ENCODE data around the gene CEBPB. TPM values are rescaled to one million over a fixed set of nuclear protein-coding genes. Genes with fewer than 3 reads are reported as not detected.

CEBPB gene
- total and polyA plus RNA-seq, 9 donors, result 5.3 to 14.2 (median 7.7) TPM

GRCh38 chr20:50185426-50185825 lies 5.2 kb upstream of the CEBPB start:
- Histone ChIP-seq H3K36me3 (ENCODE audit: control insufficient read depth, insufficient read depth, low read length) (no peaks in the 10 kb centered on the region), H3K4me1 (ENCODE audit: control insufficient read depth, insufficient read depth, low read length) (peaks cover 6% of the 10 kb centered on the region), H3K9me3 (replicated peaks; ENCODE audit: control insufficient read depth, low read depth, low read length) (no peaks in the 10 kb centered on the region), H3K4me3 (ENCODE audit: low read length) (no peak overlapping the region), H3K27me3 (ENCODE audit: control insufficient read depth, insufficient read depth, low read length) (no peaks in the 10 kb centered on the region), H3K27ac (ENCODE audit: low read length) (no peak overlapping the region)
- 91% methylated on average over 3 of the region's 5 CpGs for WGBS (ENCODE audit: insufficient coverage)
- no peak for DNase-seq

- peak; percentile 88 for DNase-seq
- no peak overlapping the region for H3K27ac ChIP-seq (ENCODE audit: low read length)
- no peaks in the 10 kb centered on the region for H3K9me3 ChIP-seq (replicated peaks; ENCODE audit: control insufficient read depth, low read depth, low read length)
- H3K36me3 ChIP-seq (ENCODE audit: control insufficient read depth, insufficient read depth, low read length), result no peaks in the 10 kb centered on the region
- H3K4me3 ChIP-seq (ENCODE audit: low read length), result no peak overlapping the region
- no peaks in the 10 kb centered on the region for H3K27me3 ChIP-seq (ENCODE audit: control insufficient read depth, insufficient read depth, low read length)
- 6% methylated on average over 9 of the region's 16 CpGs for WGBS (ENCODE audit: insufficient coverage)
- peaks cover 6% of the 10 kb centered on the region for H3K4me1 ChIP-seq (ENCODE audit: control insufficient read depth, insufficient read depth, low read length)
These were observed 4.3 kb upstream of the CEBPB start for GRCh38 chr20:50186151-50186885.

GRCh38 chr20:50186987-50187402 lies 3.6 kb upstream of the CEBPB start:
- no peaks in the 10 kb centered on the region for H3K27me3 ChIP-seq (ENCODE audit: control insufficient read depth, insufficient read depth, low read length)
- H3K27ac ChIP-seq (ENCODE audit: low read length), result no peak overlapping the region
- no peaks in the 10 kb centered on the region for H3K36me3 ChIP-seq (ENCODE audit: control insufficient read depth, insufficient read depth, low read length)
- peak; percentile 54 for DNase-seq
- no peak overlapping the region for H3K4me3 ChIP-seq (ENCODE audit: low read length)
- peaks cover 6% of the 10 kb centered on the region for H3K4me1 ChIP-seq (ENCODE audit: control insufficient read depth, insufficient read depth, low read length)
- no peaks in the 10 kb centered on the region for H3K9me3 ChIP-seq (replicated peaks; ENCODE audit: control insufficient read depth, low read depth, low read length)
- 18% methylated on average over 3 of the region's 8 CpGs for WGBS (ENCODE audit: insufficient coverage)

- Histone ChIP-seq H3K9me3 (replicated peaks; ENCODE audit: control insufficient read depth, low read depth, low read length) (no peaks in the 10 kb centered on the region), H3K4me3 (ENCODE audit: low read length) (no peak overlapping the region), H3K27ac (ENCODE audit: low read length) (no peak overlapping the region), H3K36me3 (ENCODE audit: control insufficient read depth, insufficient read depth, low read length) (no peaks in the 10 kb centered on the region), H3K27me3 (ENCODE audit: control insufficient read depth, insufficient read depth, low read length) (no peaks in the 10 kb centered on the region), H3K4me1 (ENCODE audit: control insufficient read depth, insufficient read depth, low read length) (peaks cover 6% of the 10 kb centered on the region)
- 48% methylated on average over 9 of the region's 12 CpGs for WGBS (ENCODE audit: insufficient coverage)
- no peak for DNase-seq
These were observed 3.1 kb upstream of the CEBPB start for GRCh38 chr20:50187403-50188051.

GRCh38 chr20:50188287-50188688 lies 2.3 kb upstream of the CEBPB start:
- 92% methylated on average over 3 of the region's 6 CpGs for WGBS (ENCODE audit: insufficient coverage)
- Histone ChIP-seq H3K9me3 (replicated peaks; ENCODE audit: control insufficient read depth, low read depth, low read length) (no peaks in the 10 kb centered on the region), H3K4me3 (ENCODE audit: low read length) (no peak overlapping the region), H3K27me3 (ENCODE audit: control insufficient read depth, insufficient read depth, low read length) (no peaks in the 10 kb centered on the region), H3K36me3 (ENCODE audit: control insufficient read depth, insufficient read depth, low read length) (peaks cover under 1% of the 10 kb centered on the region), H3K4me1 (ENCODE audit: control insufficient read depth, insufficient read depth, low read length) (peaks cover 14% of the 10 kb centered on the region), H3K27ac (ENCODE audit: low read length) (no peak overlapping the region)
- no peak for DNase-seq

GRCh38 chr20:50188879-50189680 lies 1.6 kb upstream of the CEBPB start:
- H3K9me3 ChIP-seq (replicated peaks; ENCODE audit: control insufficient read depth, low read depth, low read length), result no peaks in the 10 kb centered on the region
- H3K4me3 ChIP-seq (ENCODE audit: low read length), result no peak overlapping the region
- WGBS (ENCODE audit: insufficient coverage), result 83% methylated on average over 13 of the region's 18 CpGs
- H3K36me3 ChIP-seq (ENCODE audit: control insufficient read depth, insufficient read depth, low read length), result peaks cover 6% of the 10 kb centered on the region
- peaks cover 22% of the 10 kb centered on the region for H3K4me1 ChIP-seq (ENCODE audit: control insufficient read depth, insufficient read depth, low read length)
- no peak for DNase-seq
- no peaks in the 10 kb centered on the region for H3K27me3 ChIP-seq (ENCODE audit: control insufficient read depth, insufficient read depth, low read length)
- no peak overlapping the region for H3K27ac ChIP-seq (ENCODE audit: low read length)

- Histone ChIP-seq H3K27me3 (ENCODE audit: control insufficient read depth, insufficient read depth, low read length) (no peaks in the 10 kb centered on the region), H3K4me3 (ENCODE audit: low read length) (peak overlapping the region; percentile 50), H3K4me1 (ENCODE audit: control insufficient read depth, insufficient read depth, low read length) (peaks cover 25% of the 10 kb centered on the region), H3K27ac (ENCODE audit: low read length) (no peak overlapping the region), H3K36me3 (ENCODE audit: control insufficient read depth, insufficient read depth, low read length) (peaks cover 11% of the 10 kb centered on the region), H3K9me3 (replicated peaks; ENCODE audit: control insufficient read depth, low read depth, low read length) (no peaks in the 10 kb centered on the region)
- WGBS (ENCODE audit: insufficient coverage), result 16% methylated on average over 18 of the region's 29 CpGs
- DNase-seq, result peak; percentile 46
These were observed 864 bp upstream of the CEBPB start for GRCh38 chr20:50189681-50190250.

- whole genome bisulfite sequencing (ENCODE audit: insufficient coverage), result under 1% methylated on average over 55 of the region's 69 CpGs
- H3K27ac ChIP-seq (ENCODE audit: low read length), result peak overlapping the region; percentile 92
- H3K27me3 ChIP-seq (ENCODE audit: control insufficient read depth, insufficient read depth, low read length), result no peaks in the 10 kb centered on the region
- no peaks in the 10 kb centered on the region for H3K9me3 ChIP-seq (replicated peaks; ENCODE audit: control insufficient read depth, low read depth, low read length)
- peaks cover 25% of the 10 kb centered on the region for H3K4me1 ChIP-seq (ENCODE audit: control insufficient read depth, insufficient read depth, low read length)
- peak; percentile 75 for DNase-seq
- peaks cover 11% of the 10 kb centered on the region for H3K36me3 ChIP-seq (ENCODE audit: control insufficient read depth, insufficient read depth, low read length)
- H3K4me3 ChIP-seq (ENCODE audit: low read length), result peak overlapping the region; percentile 65
These were observed 474 bp downstream of the CEBPB start for GRCh38 chr20:50191065-50191543.

- H3K4me1 ChIP-seq (ENCODE audit: control insufficient read depth, insufficient read depth, low read length), result peaks cover 25% of the 10 kb centered on the region
- WGBS (ENCODE audit: insufficient coverage), result under 1% methylated on average over 74 of the region's 96 CpGs
- H3K36me3 ChIP-seq (ENCODE audit: control insufficient read depth, insufficient read depth, low read length), result peaks cover 11% of the 10 kb centered on the region
- H3K27me3 ChIP-seq (ENCODE audit: control insufficient read depth, insufficient read depth, low read length), result no peaks in the 10 kb centered on the region
- peak overlapping the region; percentile 91 for H3K27ac ChIP-seq (ENCODE audit: low read length)
- peak; percentile 78 for DNase-seq
- H3K4me3 ChIP-seq (ENCODE audit: low read length), result peak overlapping the region; percentile 65
- H3K9me3 ChIP-seq (replicated peaks; ENCODE audit: control insufficient read depth, low read depth, low read length), result no peaks in the 10 kb centered on the region
These were observed 1.1 kb downstream of the CEBPB start for GRCh38 chr20:50191544-50192363.
